B cell (primary cell): Measurements from ENCODE around the gene NR1H3. TPM values are rescaled to one million over a fixed set of nuclear protein-coding genes. Genes with fewer than 3 reads are reported as not detected.

ENCODE experiments used
- ATAC-seq: fragments of 200-7000 bp; cut with Tn5 transposase; one replicate; pipeline ENCODE4 v1.10.0; 2021; ENCODE audit warnings: low read depth, mild to moderate bottlenecking, moderate number of reproducible peaks, moderate library complexity
- CTCF ChIA-PET: fragments of 350-600 bp; sonication (Branson Sonifier 250); formaldehyde crosslinking; loops from one replicate; lab custom pipeline; 2021; ENCODE audit warnings: antibody characterized with exemption, inconsistent platforms; lab: Charles Lee
- POLR2A ChIA-PET: fragments of 350-600 bp; sonication (Branson Sonifier 250); formaldehyde crosslinking; loops from one replicate; lab custom pipeline; 2021; ENCODE audit warnings: antibody characterized with exemption; lab: Charles Lee
- DNase-seq: peaks from one replicate; pipeline ENCODE4 v3.0.0; 2013
- H2AFZ ChIP-seq: 2 replicates; pipeline ENCODE4 v1.6.1; 2012; ENCODE audit warnings: mild to moderate bottlenecking, low read depth, low read length; ENCODE audit not compliant: insufficient read depth, poor library complexity, severe bottlenecking
- H3K27ac ChIP-seq, 2 donors: 1 replicate in 1 of 2; 2 replicates in 1 of 2; pipeline ENCODE4 v1.5.1; 2012 to 2013; ENCODE audit warnings: low read length in 2 of 2, mild to moderate bottlenecking in 2 of 2, moderate library complexity in 1 of 2
- H3K27me3 ChIP-seq, 4 experiments: fragments of 200-600 bp in 1 of 4; sonication (generic) in 1 of 4; replicated peaks in 1 of 4; 1 replicate in 2 of 4; 2 replicates in 2 of 4; pipeline versions ENCODE4 v1.6.1 to v1.7.0; 2013 to 2016; ENCODE audit warnings: low read length in 3 of 4, mild to moderate bottlenecking in 2 of 4, mixed read lengths in 1 of 4, moderate library complexity in 1 of 4; ENCODE audit not compliant: insufficient read depth in 4 of 4, control insufficient read depth in 3 of 4; ENCODE audit errors: control extremely low read depth in 1 of 4
- H3K36me3 ChIP-seq, 2 experiments: replicated peaks in 1 of 2; 1 replicate in 1 of 2; 2 replicates in 1 of 2; pipeline versions ENCODE4 v1.6.1 to v1.7.1; 2013; ENCODE audit warnings: low read length in 1 of 2; ENCODE audit not compliant: insufficient read depth in 2 of 2, control insufficient read depth in 1 of 2; ENCODE audit errors: control extremely low read depth in 1 of 2, extremely low read depth in 1 of 2
- H3K4me1 ChIP-seq, 2 donors: fragments of 200-600 bp in 1 of 2; sonication (generic) in 1 of 2; 1 replicate in 1 of 2; 2 replicates in 1 of 2; pipeline versions ENCODE4 v1.5.1 to v1.6.1; 2013 to 2017; ENCODE audit warnings: low read length in 2 of 2; ENCODE audit not compliant: control insufficient read depth in 2 of 2, insufficient read depth in 2 of 2
- H3K4me2 ChIP-seq: replicated peaks from 2 replicates; pipeline ENCODE3; 2012; ENCODE audit warnings: mild to moderate bottlenecking, low read depth, low read length; ENCODE audit not compliant: poor library complexity, severe bottlenecking
- H3K4me3 ChIP-seq, 5 experiments: fragments of 200-600 bp in 1 of 5; sonication (generic) in 1 of 5; 1 replicate in 3 of 5; 2 replicates in 2 of 5; pipeline versions ENCODE4 v1.5.1 to v1.7.0; 2011 to 2016; ENCODE audit warnings: low read length in 4 of 5, mild to moderate bottlenecking in 4 of 5, low read depth in 2 of 5, control low read depth in 1 of 5, moderate library complexity in 1 of 5; ENCODE audit not compliant: insufficient read depth in 1 of 5; ENCODE audit errors: control extremely low read depth in 1 of 5, extremely low read depth in 1 of 5
- H3K79me2 ChIP-seq: fragments of 200-600 bp; sonication (generic); one replicate; pipeline ENCODE4 v1.6.0; 2016; ENCODE audit warnings: low read length; ENCODE audit not compliant: control insufficient read depth, insufficient read depth
- H3K9ac ChIP-seq: fragments of 200-600 bp; sonication (generic); 2 replicates; pipeline ENCODE4 v1.6.1; 2017; ENCODE audit warnings: mild to moderate bottlenecking, low read length, moderate library complexity
- H3K9me3 ChIP-seq, 3 donors: one replicate each; pipeline versions ENCODE4 v1.6.1 to v1.7.1; 2013; ENCODE audit warnings: low read length in 2 of 3; ENCODE audit not compliant: control insufficient read depth in 2 of 3, insufficient read depth in 1 of 3; ENCODE audit errors: control extremely low read depth in 1 of 3
- H4K20me1 ChIP-seq: 2 replicates; pipeline ENCODE4 v1.6.0; 2012; ENCODE audit warnings: mild to moderate bottlenecking, low read length; ENCODE audit not compliant: insufficient read depth, control insufficient read depth, poor library complexity, severe bottlenecking
- H3K27ac Mint-ChIP-seq: one replicate; pipeline ENCODE4 v1.8.0; 2021; ENCODE audit warnings: mixed read lengths
- H3K27me3 Mint-ChIP-seq: one replicate; pipeline ENCODE4 v1.8.0; 2021; ENCODE audit warnings: mixed read lengths
- H3K4me1 Mint-ChIP-seq: one replicate; pipeline ENCODE4 v1.8.0; 2021; ENCODE audit warnings: mixed read lengths
- H3K4me3 Mint-ChIP-seq: one replicate; pipeline ENCODE4 v1.8.0; 2021; ENCODE audit warnings: mixed read lengths
- H3K9me3 Mint-ChIP-seq: one replicate; pipeline ENCODE4 v1.8.0; 2022; ENCODE audit warnings: mixed read lengths; ENCODE audit not compliant: insufficient read depth
- EZH2 ChIP-seq: IDR thresholded peaks from 2 replicates; pipeline ENCODE4 v1.6.1; 2012; ENCODE audit warnings: borderline replicate concordance, low read depth, mild to moderate bottlenecking, moderate library complexity, low read length; ENCODE audit not compliant: insufficient read depth, poor library complexity, severe bottlenecking
- WGBS: methylation state at CpG from one replicate; pipeline ENCODE4 v1.1.5; 2013; ENCODE audit warnings: missing lambda C conversion rate; ENCODE audit not compliant: insufficient coverage; 5-methylcytosine and 5-hydroxymethylcytosine counted together
- intact Hi-C: fragments of 100-400 bp; cut with micrococcal nuclease; formaldehyde crosslinking; loops from one replicate; pipeline ENCODE4 v1.10.0; 2022
- polyA plus RNA-seq: library from polyadenylated mRNA; depleted of rRNA; stranded (reverse); fragments of >200 nt; gene quantifications from 2 replicates; pipeline ENCODE4 v1.2.3, GENCODE V29; 2012
- total RNA-seq, 2 donors: library from RNA; stranded (reverse); fragments of 120-200 nt in 1 of 2; gene quantifications; 1 replicate in 1 of 2; 2 replicates in 1 of 2; pipeline versions ENCODE4 v1.2.3 to v1.2.4, GENCODE V29; 2013 to 2022
- TF ChIP-seq, protein P1 (sequence below): fragments of 200-600 bp; IDR thresholded peaks from one replicate; pipeline ENCODE4 v1.8.0; 2022; ENCODE audit warnings: antibody characterized with exemption, mild to moderate bottlenecking

The NR1H3 gene
- total and polyA plus RNA-seq, 2 donors (not counting 1 experiment from before 2014, with no cell fraction given), result 8.4 to 9.6 TPM

DNA sequence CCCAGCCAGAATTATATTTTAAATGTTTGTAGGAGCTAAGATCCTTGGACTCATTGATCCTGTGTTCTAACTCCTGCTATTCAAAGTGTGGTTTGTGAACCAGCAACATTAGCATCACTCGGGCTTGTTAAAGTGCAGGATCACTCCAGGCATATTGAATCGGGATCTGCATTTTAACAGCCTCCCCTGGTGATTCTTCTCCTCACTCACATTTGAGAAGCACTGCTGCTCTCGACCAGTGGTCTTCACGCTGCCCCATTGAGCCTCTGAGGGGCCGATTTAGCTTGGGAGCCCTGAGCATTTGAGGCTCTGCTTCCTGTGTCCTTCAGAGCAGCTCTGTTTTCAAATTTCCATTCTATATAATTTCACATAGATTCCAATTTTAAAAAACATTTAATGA, 23.1 kb downstream of the NR1H3 start:
- Histone ChIP-seq H3K27me3 (no peaks in the 10 kb centered on the region), H4K20me1 (peaks cover 14% of the 10 kb centered on the region), H3K9me3 (no peaks in the 10 kb centered on the region), H3K36me3 (peaks cover 19 to 86% of the 10 kb centered on the region in 2 experiments), H2AFZ (no peak overlapping the region), H3K4me3 (no peak overlapping the region), H3K9ac (no peak overlapping the region), H3K79me2 (peaks cover 38% of the 10 kb centered on the region), H3K4me1 (no peaks in the 10 kb centered on the region), H3K27ac (no peak overlapping the region), H3K4me2 (no peak overlapping the region)
- whole genome bisulfite sequencing, result 98% methylated on average over 5 of the region's 5 CpGs
- intact Hi-C loops, result no loop called here
- ChIA-PET CTCF (no interaction called here), POLR2A (interaction anchor here (0.6 kb wide), 3 partner anchors 248 to 569 kb away, joined by 3 to 5 read pairs (median 5); no protein-coding TSS in a partner anchor)
- Mint-ChIP-seq H3K27me3 (no peaks in the 10 kb centered on the region), H3K9me3 (no peaks in the 10 kb centered on the region), H3K4me1 (no peaks in the 10 kb centered on the region), H3K27ac (no peak overlapping the region), H3K4me3 (no peak overlapping the region)
- ATAC-seq (no peak), DNase-seq (no peak)
- no peak for TF ChIP-seq EZH2
- TF ChIP-seq, protein P1, sequence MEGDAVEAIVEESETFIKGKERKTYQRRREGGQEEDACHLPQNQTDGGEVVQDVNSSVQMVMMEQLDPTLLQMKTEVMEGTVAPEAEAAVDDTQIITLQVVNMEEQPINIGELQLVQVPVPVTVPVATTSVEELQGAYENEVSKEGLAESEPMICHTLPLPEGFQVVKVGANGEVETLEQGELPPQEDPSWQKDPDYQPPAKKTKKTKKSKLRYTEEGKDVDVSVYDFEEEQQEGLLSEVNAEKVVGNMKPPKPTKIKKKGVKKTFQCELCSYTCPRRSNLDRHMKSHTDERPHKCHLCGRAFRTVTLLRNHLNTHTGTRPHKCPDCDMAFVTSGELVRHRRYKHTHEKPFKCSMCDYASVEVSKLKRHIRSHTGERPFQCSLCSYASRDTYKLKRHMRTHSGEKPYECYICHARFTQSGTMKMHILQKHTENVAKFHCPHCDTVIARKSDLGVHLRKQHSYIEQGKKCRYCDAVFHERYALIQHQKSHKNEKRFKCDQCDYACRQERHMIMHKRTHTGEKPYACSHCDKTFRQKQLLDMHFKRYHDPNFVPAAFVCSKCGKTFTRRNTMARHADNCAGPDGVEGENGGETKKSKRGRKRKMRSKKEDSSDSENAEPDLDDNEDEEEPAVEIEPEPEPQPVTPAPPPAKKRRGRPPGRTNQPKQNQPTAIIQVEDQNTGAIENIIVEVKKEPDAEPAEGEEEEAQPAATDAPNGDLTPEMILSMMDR, result no peak

DNA sequence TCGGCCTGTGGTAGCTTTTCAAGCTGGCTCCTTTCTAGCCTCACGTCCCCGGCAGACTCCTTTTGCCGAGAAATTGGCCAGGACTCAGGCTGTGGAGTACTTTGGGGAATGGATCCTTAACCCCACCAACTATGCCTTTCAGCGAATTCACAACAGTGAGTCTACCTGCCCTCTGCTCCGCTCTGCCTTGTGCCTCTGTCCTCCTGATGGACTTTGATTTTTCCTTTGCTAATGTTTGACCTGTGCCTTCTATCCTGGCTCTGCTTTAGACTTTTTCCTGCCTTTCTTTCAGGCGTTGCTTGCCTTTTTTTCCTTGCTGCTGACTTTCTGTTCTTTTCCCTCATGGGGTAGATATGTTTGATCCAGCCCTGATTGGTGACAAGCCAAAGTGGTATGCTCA, 24.7 kb downstream of the NR1H3 start:
- Histone ChIP-seq H3K4me3 (no peak overlapping the region), H4K20me1 (peaks cover 2% of the 10 kb centered on the region), H3K9me3 (no peaks in the 10 kb centered on the region), H3K79me2 (peaks cover 22% of the 10 kb centered on the region), H3K9ac (no peak overlapping the region), H3K27me3 (no peaks in the 10 kb centered on the region), H3K4me2 (no peak overlapping the region), H3K36me3 (peaks cover 16 to 85% of the 10 kb centered on the region in 2 experiments), H3K4me1 (no peaks in the 10 kb centered on the region), H2AFZ (no peak overlapping the region), H3K27ac (no peak overlapping the region)
- ATAC-seq (no peak), DNase-seq (no peak)
- 97% methylated on average over 6 of the region's 7 CpGs for WGBS
- no peak overlapping the region for H3K4me3 Mint-ChIP-seq
- TF ChIP-seq EZH2, result no peak
- TF ChIP-seq, protein P1, result no peak
- no peaks in the 10 kb centered on the region for H3K4me1 Mint-ChIP-seq
- ChIA-PET CTCF (no interaction called here), POLR2A (no interaction called here)
- intact Hi-C loops, result no loop called here
- no peak overlapping the region for H3K27ac Mint-ChIP-seq
- H3K27me3 Mint-ChIP-seq, result no peaks in the 10 kb centered on the region
- no peaks in the 10 kb centered on the region for H3K9me3 Mint-ChIP-seq
